SK-N-SH (cell line): ENCODE measurements around the gene PLEKHA6. TPM values are rescaled to one million over a fixed set of nuclear protein-coding genes. Genes with fewer than 3 reads are reported as not detected.

Experiments used
- CTCF ChIA-PET: fragments of 300-600, 350-600 bp; formaldehyde crosslinking; extraction: SDS; loops from one replicate; lab custom pipeline; 2021; lab: Yijun Ruan, JAX
- POLR2A ChIA-PET: fragments of 350-600 bp; sonication (Branson Sonifier 250); formaldehyde crosslinking; extraction: SDS; loops from one replicate; lab custom pipeline; 2020; ENCODE audit warnings: antibody characterized with exemption, inconsistent platforms; lab: Yijun Ruan, JAX
- DNase-seq: peaks from one replicate; pipeline ENCODE4 v3.0.0; 2012
- H2AFZ ChIP-seq: fragments of 200-600 bp; sonication (generic); 2 replicates; pipeline ENCODE4 v1.8.1; 2016; ENCODE audit warnings: antibody characterized with exemption, mild to moderate bottlenecking, low read depth
- H3F3A ChIP-seq: fragments of 200-600 bp; sonication (generic); replicated peaks from 2 replicates; pipeline ENCODE3; 2016; ENCODE audit warnings: antibody characterized with exemption, mild to moderate bottlenecking; ENCODE audit not compliant: insufficient read depth
- H3K27ac ChIP-seq, 2 experiments: fragments of 200-500 bp in 1 of 2; fragments of 200-600 bp in 1 of 2; sonication (Bioruptor generic) in 1 of 2; sonication (generic), shearing (Covaris generic) in 1 of 2; 2 replicates each; pipeline versions ENCODE4 v1.5.1 to v1.6.1; 2014 to 2016; ENCODE audit warnings: low read depth in 2 of 2, inconsistent platforms in 1 of 2, low read length in 1 of 2, mild to moderate bottlenecking in 1 of 2, mixed read lengths in 1 of 2
- H3K27me3 ChIP-seq: fragments of 200-600 bp; sonication (generic), shearing (Covaris generic); 2 replicates; pipeline ENCODE4 v1.6.1; 2016; ENCODE audit warnings: mixed run types; ENCODE audit not compliant: insufficient read depth
- H3K36me3 ChIP-seq, 2 experiments: fragments of 200-500 bp in 1 of 2; fragments of 200-600 bp in 1 of 2; sonication (Bioruptor generic) in 1 of 2; sonication (generic) in 1 of 2; replicated peaks in 1 of 2; 2 replicates each; pipeline versions ENCODE3 to v1.5.1; 2014 to 2016; ENCODE audit warnings: low read length in 1 of 2, mild to moderate bottlenecking in 1 of 2; ENCODE audit not compliant: insufficient read depth in 2 of 2, control insufficient read depth in 1 of 2
- H3K4me1 ChIP-seq, 2 experiments: fragments of 200-500 bp in 1 of 2; fragments of 200-600 bp in 1 of 2; sonication (Bioruptor generic) in 1 of 2; sonication (generic), shearing (Covaris generic) in 1 of 2; 2 replicates each; pipeline versions ENCODE4 v1.5.1 to v1.6.1; 2014 to 2016; ENCODE audit warnings: low read depth in 1 of 2, low read length in 1 of 2, mixed run types in 1 of 2; ENCODE audit not compliant: insufficient read depth in 2 of 2, control insufficient read depth in 1 of 2
- H3K4me2 ChIP-seq: fragments of 200-600 bp; sonication (generic), shearing (Covaris generic); 2 replicates; pipeline ENCODE4 v1.6.1; 2017; ENCODE audit warnings: mixed run types
- H3K4me3 ChIP-seq, 2 experiments: fragments of 200-500 bp in 1 of 2; fragments of 200-600 bp in 1 of 2; sonication (Bioruptor generic) in 1 of 2; sonication (generic), shearing (Covaris generic) in 1 of 2; 2 replicates each; pipeline versions ENCODE4 v1.5.1 to v1.8.1; 2014 to 2016; ENCODE audit warnings: low read depth in 2 of 2, inconsistent platforms in 1 of 2, low read length in 1 of 2, mild to moderate bottlenecking in 1 of 2, mixed read lengths in 1 of 2, moderate library complexity in 1 of 2
- H3K79me2 ChIP-seq: fragments of 200-600 bp; sonication (generic); 2 replicates; pipeline ENCODE4 v1.8.1; 2017; ENCODE audit warnings: mild to moderate bottlenecking; ENCODE audit not compliant: insufficient read depth
- H3K9ac ChIP-seq: fragments of 200-600 bp; sonication (generic); 2 replicates; pipeline ENCODE4 v1.6.1; 2017; ENCODE audit warnings: mixed run types
- H3K9me2 ChIP-seq: fragments of 200-600 bp; sonication (generic); 2 replicates; pipeline ENCODE4 v1.6.1; 2017; ENCODE audit warnings: mixed run types
- H3K9me3 ChIP-seq: fragments of 200-600 bp; sonication (generic); 2 replicates; pipeline ENCODE4 v1.6.1; 2017; ENCODE audit warnings: mixed run types, mild to moderate bottlenecking, moderate library complexity
- H4K20me1 ChIP-seq: fragments of 200-600 bp; sonication (generic); 2 replicates; pipeline ENCODE4 v1.6.1; 2017; ENCODE audit warnings: mild to moderate bottlenecking, mixed run types; ENCODE audit not compliant: insufficient read depth
- CHD2 ChIP-seq: fragments of 150-350 bp; IDR thresholded peaks from 2 replicates; pipeline ENCODE4 v1.6.1; 2018; ENCODE audit warnings: low read length; ENCODE audit not compliant: partially characterized antibody
- CTCF ChIP-seq: fragments of 200-600 bp; sonication (generic); IDR thresholded peaks from 2 replicates; pipeline ENCODE4 v1.6.1; 2017; ENCODE audit warnings: antibody characterized with exemption, mild to moderate bottlenecking, moderate library complexity
- EP300 ChIP-seq, 2 experiments: IDR thresholded peaks; 2 replicates each; pipeline versions ENCODE4 v1.4.0 to v1.6.1; 2012; ENCODE audit warnings: borderline replicate concordance in 1 of 2, low read depth in 1 of 2, low read length in 1 of 2
- FOXJ3 ChIP-seq: sonication (generic); formaldehyde crosslinking; IDR thresholded peaks from 2 replicates; pipeline ENCODE4 v1.5.1; 2020; ENCODE audit warnings: mild to moderate bottlenecking, missing genetic modification reagents
- FOXM1 ChIP-seq: IDR thresholded peaks from 2 replicates; pipeline ENCODE4 v1.4.0; 2012; ENCODE audit warnings: low read depth, mild to moderate bottlenecking
- GABPA ChIP-seq: IDR thresholded peaks from 2 replicates; pipeline ENCODE4 v1.4.0; 2012; ENCODE audit warnings: low read depth, mild to moderate bottlenecking
- GATA2 ChIP-seq: sonication (generic); formaldehyde crosslinking; IDR thresholded peaks from 2 replicates; pipeline ENCODE4 v1.5.0; 2020; ENCODE audit warnings: mild to moderate bottlenecking, missing genetic modification reagents
- MEF2A ChIP-seq: IDR thresholded peaks from 2 replicates; pipeline ENCODE4 v1.4.0; 2012; ENCODE audit warnings: low read depth, borderline replicate concordance
- POLR2AphosphoS5 ChIP-seq: IDR thresholded peaks from 2 replicates; pipeline ENCODE4 v1.6.1; 2012; ENCODE audit warnings: low read depth, low read length
- RCOR1 ChIP-seq: fragments of 150-350 bp; IDR thresholded peaks from 2 replicates; pipeline ENCODE4 v1.6.1; 2017; ENCODE audit warnings: antibody characterized with exemption, low read length
- SIN3A ChIP-seq: IDR thresholded peaks from 2 replicates; pipeline ENCODE4 v1.6.1; 2012; ENCODE audit warnings: low read depth, mild to moderate bottlenecking, low read length, moderate library complexity, borderline replicate concordance
- TCF12 ChIP-seq: IDR thresholded peaks from 2 replicates; pipeline ENCODE4 v1.4.0; 2012
- WGBS: methylation state at CpG from one replicate; pipeline ENCODE4 v1.1.6; 2017; ENCODE audit warnings: low lambda C conversion rate; 5-methylcytosine and 5-hydroxymethylcytosine counted together
- polyA plus RNA-seq, 3 experiments: library from polyadenylated mRNA; depleted of rRNA; stranded (reverse); fragments of >200 nt; gene quantifications; 2 replicates each; pipeline ENCODE4 v1.2.3, GENCODE V29; 2012

PLEKHA6 gene
- polyA plus RNA-seq, 1 of the 3 experiments (the other 2 are of a cell fraction) = 1.2 TPM

DNA sequence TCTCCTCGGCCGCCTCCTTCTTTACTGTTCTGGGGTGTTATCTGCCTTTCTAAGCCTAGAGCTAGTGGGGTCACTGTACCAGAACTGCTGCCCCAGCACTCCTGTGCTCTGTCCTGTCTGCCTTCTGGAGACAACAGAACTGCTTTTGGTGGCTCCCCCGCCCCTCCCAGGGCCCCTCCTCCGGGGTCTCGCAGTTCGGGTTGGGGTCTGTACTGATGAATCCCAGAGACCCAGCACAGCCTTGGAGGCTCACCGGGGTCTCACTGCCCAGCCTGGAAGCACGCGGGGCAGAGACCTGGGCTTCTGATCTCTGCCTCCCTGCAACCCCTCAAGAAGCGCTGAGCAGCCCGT is 3.2 kb upstream of the PLEKHA6 start:
- Histone ChIP-seq H3K36me3 (no peaks in the 10 kb centered on the region), H3K4me3 (peak overlapping the region in 1 of 2 experiments; percentile 41; a peak in 3 of 4 replicates), H3K9ac (no peak overlapping the region), H4K20me1 (no peaks in the 10 kb centered on the region), H3K27ac (no peak overlapping the region; a peak in 1 of 4 replicates), H3K79me2 (no peaks in the 10 kb centered on the region), H3K4me2 (peak overlapping the region; percentile 91), H3K9me2 (no peaks in the 10 kb centered on the region), H3K27me3 (peaks cover 7% of the 10 kb centered on the region; the same call in 1 of the 2 replicates), H3K9me3 (no peaks in the 10 kb centered on the region), H3F3A (no peaks in the 10 kb centered on the region), H2AFZ (peak overlapping the region; percentile 95), H3K4me1 (peaks cover 4 to 31% of the 10 kb centered on the region in 2 experiments; a peak in 1 of 4 replicates)
- ChIA-PET CTCF (interaction anchor here (0.6 to 8.4 kb wide), 52 partner anchors 9 to 528 kb away, joined by 3 to 338 read pairs (median 6); partner anchors contain the start of genes ETNK2, GOLT1A, KISS1 and REN), POLR2A (interaction anchor here (1.2 to 2.7 kb wide), 4 partner anchors 13 to 211 kb away, joined by 3 to 7 read pairs (median 4); partner anchors contain the start of gene ETNK2)
- TF ChIP-seq FOXJ3 (CRISPR knock-in tag) (no peak), TCF12 (no peak), MEF2A (no peak), GATA2 (CRISPR knock-in tag) (no peak), CTCF (no peak), GABPA (no peak), SIN3A (no peak), POLR2AphosphoS5 (no peak)
- DNase-seq = no peak
- 76% methylated on average over 6 of the region's 11 CpGs for WGBS

GRCh38 chr1:204361781-204362180 is 2.1 kb upstream of the PLEKHA6 start:
- Histone ChIP-seq H3K9me3 (no peaks in the 10 kb centered on the region), H2AFZ (no peak overlapping the region), H3K9ac (no peak overlapping the region), H3K36me3 (no peaks in the 10 kb centered on the region), H3K9me2 (no peaks in the 10 kb centered on the region), H3K4me3 (no peak overlapping the region), H3F3A (no peaks in the 10 kb centered on the region), H3K79me2 (no peaks in the 10 kb centered on the region), H3K4me1 (peaks cover 4 to 41% of the 10 kb centered on the region in 2 experiments; a peak in 1 of 4 replicates), H3K27me3 (peaks cover 7% of the 10 kb centered on the region; the same call in 1 of the 2 replicates), H3K27ac (no peak overlapping the region), H3K4me2 (no peak overlapping the region), H4K20me1 (no peaks in the 10 kb centered on the region)
- DNase-seq = no peak
- POLR2A ChIA-PET = interaction anchor here (1.1 to 2.7 kb wide), 3 partner anchors 11 to 103 kb away, joined by 3 to 7 read pairs (median 5); no protein-coding TSS in a partner anchor
- 78% methylated on average over 9 of the region's 10 CpGs for WGBS
- TF ChIP-seq FOXM1 = no peak
- CTCF ChIA-PET = interaction anchor here (2.0 to 8.4 kb wide), 12 partner anchors 13 to 232 kb away, joined by 7 to 338 read pairs (median 82); partner anchors contain the start of genes ETNK2, GOLT1A and REN

- Histone ChIP-seq H3K79me2 (no peaks in the 10 kb centered on the region), H3K4me2 (no peak overlapping the region), H3K27me3 (peaks cover 7% of the 10 kb centered on the region; the same call in 1 of the 2 replicates), H3F3A (no peaks in the 10 kb centered on the region), H3K4me1 (peaks cover 4 to 41% of the 10 kb centered on the region in 2 experiments; a peak in 1 of 4 replicates)
- CTCF ChIA-PET = interaction anchor here (0.7 to 8.4 kb wide), 16 partner anchors 12 to 232 kb away, joined by 3 to 338 read pairs (median 43); partner anchors contain the start of genes ETNK2, GOLT1A and REN
- TF ChIP-seq CHD2 (no peak), EP300 (IDR thresholded peaks at IDR 0.05; ENCODE audit: borderline replicate concordance in 1 of 2, low read depth in 1 of 2, low read length in 1 of 2) (no peak), RCOR1 (no peak)
- TF ChIP-seq, all 33 proteins: peak for 0
- Histone ChIP-seq H3K9me3 (no peaks in the 10 kb centered on the region), H3K9ac (no peak overlapping the region), H3K36me3 (no peaks in the 10 kb centered on the region), H3K27ac (no peak overlapping the region), H2AFZ (no peak overlapping the region), H4K20me1 (no peaks in the 10 kb centered on the region), H3K4me3 (no peak overlapping the region), H3K9me2 (no peaks in the 10 kb centered on the region)
- no peak for DNase-seq
- POLR2A ChIA-PET = interaction anchor here (2.2 to 3.6 kb wide), 3 partner anchors 11 to 103 kb away, joined by 5 to 29 read pairs (median 7); no protein-coding TSS in a partner anchor
- WGBS = no CpG with 5 or more reads among the region's 2 CpGs
Measured at GRCh38 chr1:204361341-204361771, 1.6 kb upstream of the PLEKHA6 start.
